Upper lobe of left lung (tissue), 4 donors: ENCODE results near the gene SP3.

Experiments
- POLR2A ChIP-seq, 4 donors: fragments of 450-650 bp; IDR thresholded peaks; one replicate each; pipeline ENCODE4 v1.5.1; 2016 to 2017; ENCODE audit warnings: antibody characterized with exemption in 4 of 4, mild to moderate bottlenecking in 2 of 4
- TF ChIP-seq, protein P1 (sequence below), 6 experiments: fragments of 450-650 bp in 4 of 6; fragments of 200-600 bp in 2 of 6; sonication (generic) in 2 of 6; IDR thresholded peaks; one replicate each; pipeline ENCODE4 v1.5.1; 2016 to 2019; ENCODE audit warnings: antibody characterized with exemption in 6 of 6

DNA sequence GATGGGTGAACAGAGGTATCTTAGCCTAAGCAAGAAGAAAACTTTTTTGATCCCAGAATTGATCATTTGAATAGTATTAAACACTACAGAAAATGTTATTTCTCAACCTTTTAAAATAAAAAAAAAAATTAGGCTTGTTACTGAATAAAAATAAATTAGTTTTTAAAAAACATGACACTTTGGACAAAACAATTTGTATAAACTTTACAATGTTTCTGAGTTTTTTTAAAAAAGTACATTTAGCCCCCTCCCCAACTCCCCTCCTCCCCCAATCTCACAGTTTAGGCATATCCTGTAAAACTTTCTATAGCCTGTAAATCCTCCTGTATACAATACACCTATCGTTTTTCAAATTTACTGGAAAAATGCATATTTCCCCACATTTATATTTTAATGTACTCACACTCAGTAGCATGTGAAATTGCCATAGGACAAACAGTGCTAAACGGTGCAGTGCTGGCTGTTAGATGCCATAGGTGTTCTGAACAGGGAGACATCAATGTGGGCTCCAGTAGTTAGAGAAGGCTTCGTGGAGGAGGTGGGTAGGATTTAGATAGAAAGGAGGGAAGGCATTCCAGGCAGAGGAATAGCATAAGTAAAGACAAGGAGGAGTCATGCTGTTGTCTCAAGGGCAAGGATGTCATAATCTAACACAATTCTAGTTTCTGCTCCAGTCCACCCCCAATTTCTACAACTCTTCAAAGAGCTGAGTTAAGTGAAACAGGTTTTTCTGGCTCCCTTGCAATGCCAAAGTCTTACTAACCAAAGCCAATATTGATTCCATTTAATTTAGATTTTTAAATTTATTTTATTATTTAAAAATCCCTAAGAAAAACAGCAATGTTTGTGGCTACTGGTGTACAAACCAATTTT, 50.9 kb downstream of the SP3 start:
- TF ChIP-seq, protein P1, sequence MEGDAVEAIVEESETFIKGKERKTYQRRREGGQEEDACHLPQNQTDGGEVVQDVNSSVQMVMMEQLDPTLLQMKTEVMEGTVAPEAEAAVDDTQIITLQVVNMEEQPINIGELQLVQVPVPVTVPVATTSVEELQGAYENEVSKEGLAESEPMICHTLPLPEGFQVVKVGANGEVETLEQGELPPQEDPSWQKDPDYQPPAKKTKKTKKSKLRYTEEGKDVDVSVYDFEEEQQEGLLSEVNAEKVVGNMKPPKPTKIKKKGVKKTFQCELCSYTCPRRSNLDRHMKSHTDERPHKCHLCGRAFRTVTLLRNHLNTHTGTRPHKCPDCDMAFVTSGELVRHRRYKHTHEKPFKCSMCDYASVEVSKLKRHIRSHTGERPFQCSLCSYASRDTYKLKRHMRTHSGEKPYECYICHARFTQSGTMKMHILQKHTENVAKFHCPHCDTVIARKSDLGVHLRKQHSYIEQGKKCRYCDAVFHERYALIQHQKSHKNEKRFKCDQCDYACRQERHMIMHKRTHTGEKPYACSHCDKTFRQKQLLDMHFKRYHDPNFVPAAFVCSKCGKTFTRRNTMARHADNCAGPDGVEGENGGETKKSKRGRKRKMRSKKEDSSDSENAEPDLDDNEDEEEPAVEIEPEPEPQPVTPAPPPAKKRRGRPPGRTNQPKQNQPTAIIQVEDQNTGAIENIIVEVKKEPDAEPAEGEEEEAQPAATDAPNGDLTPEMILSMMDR (IDR thresholded peaks at IDR 0.05), result no peak
- no peak for TF ChIP-seq POLR2A (IDR thresholded peaks at IDR 0.05)
